Measurements from ENCODE around the gene LZTR1. TPM values are rescaled to one million over a fixed set of nuclear protein-coding genes. Genes with fewer than 3 reads are reported as not detected.

Gene LZTR1
- total and polyA plus RNA-seq, 10 of the 15 experiments (the other 5 are each of a cell fraction or from before 2014, with no cell fraction given): 0.82 to 50.3 (median 19.3) TPM

GRCh38 chr22:20940186-20940651 is 41.9 kb upstream of the LZTR1 start:
- DNase-seq (ENCODE audit: low read depth, low spot score) (no peak), FAIRE-seq (no peak), ATAC-seq (no peak)
- peaks cover 13 to 32% of the 10 kb centered on the region in 2 experiments for H3K36me3 ChIP-seq (ENCODE audit: control insufficient read depth in 2 of 2, insufficient read depth in 2 of 2, low read length in 1 of 2)
- H3K9ac ChIP-seq (ENCODE audit: control insufficient read depth, insufficient read depth, low read length): no peak overlapping the region
- ChIA-PET SMC1A (ENCODE audit: uncharacterized antibody, unreplicated experiment) (interaction anchor here (0.7 kb wide), 1 partner anchor 48 kb away, joined by 3 read pairs; no protein-coding TSS in a partner anchor), CTCF (no interaction called here), RAD21 (ENCODE audit: unreplicated experiment) (interaction anchor here (0.7 kb wide), 1 partner anchor 19 kb away, joined by 3 read pairs; no protein-coding TSS in a partner anchor), POLR2A (interaction anchor here (0.6 kb wide), 1 partner anchor 747 kb away, joined by 5 read pairs; no protein-coding TSS in a partner anchor)
- TF ChIP-seq TBL1XR1 (IDR thresholded peaks at IDR 0.05; ENCODE audit: low read depth, low read length) (no peak), PBX3 (IDR thresholded peaks at IDR 0.05; ENCODE audit: insufficient replicate concordance, low read depth, low read length) (no peak), ZBTB33 (IDR thresholded peaks at IDR 0.05) (no peak), ZSCAN29 (IDR thresholded peaks at IDR 0.05) (no peak), POLR2AphosphoS5 (IDR thresholded peaks at IDR 0.05; ENCODE audit: low read length) (no peak), JUND (IDR thresholded peaks at IDR 0.05; ENCODE audit: low read depth, low read length) (no peak), HDAC6 (IDR thresholded peaks at IDR 0.05; ENCODE audit: unreplicated experiment) (no peak), EGR1 (IDR thresholded peaks at IDR 0.05; ENCODE audit: borderline replicate concordance in 1 of 2, low read depth in 2 of 2, low read length in 2 of 2) (no peak), NFXL1 (IDR thresholded peaks at IDR 0.05; ENCODE audit: borderline replicate concordance) (no peak), MAX (IDR thresholded peaks at IDR 0.05; ENCODE audit: low read depth, low read length) (no peak), SMC3 (IDR thresholded peaks at IDR 0.05; ENCODE audit: borderline replicate concordance, low read length) (no peak)
- WGBS (ENCODE audit: insufficient coverage, insufficient replicate concordance, low lambda C conversion rate, missing lambda C conversion rate): 97% methylated on average over 3 of the region's 3 CpGs
- intact Hi-C loops (cut with micrococcal nuclease; ENCODE audit: unreplicated experiment): no loop called here
- H3K4me3 ChIP-seq: no peak overlapping the region
- in situ Hi-C loops (cut with MboI): no loop called here
- H4K20me1 ChIP-seq (ENCODE audit: control insufficient read depth, insufficient read depth): peaks cover 12% of the 10 kb centered on the region
- peaks cover 81% of the 10 kb centered on the region for H3K79me2 ChIP-seq (ENCODE audit: control insufficient read depth, insufficient read depth, low read length)
- BruUV-seq (replicated peaks): no TSS peak
- no peaks in the 10 kb centered on the region for H3K4me1 ChIP-seq (ENCODE audit: control insufficient read depth, insufficient read depth, low read length)
- no peaks in the 10 kb centered on the region for H3K27me3 ChIP-seq (replicated peaks in 1 of 2; ENCODE audit: control insufficient read depth in 2 of 2, insufficient read depth in 2 of 2, low read length in 1 of 2)
- no peak overlapping the region for H3K27ac ChIP-seq (ENCODE audit: control insufficient read depth, insufficient read depth)
- no peaks in the 10 kb centered on the region for H3K9me3 ChIP-seq (replicated peaks; ENCODE audit: control insufficient read depth, insufficient read depth, low read length)
- no peak overlapping the region for H2AFZ ChIP-seq (ENCODE audit: control insufficient read depth, low read depth, low read length)
- no peak overlapping the region for H3K4me2 ChIP-seq (ENCODE audit: control insufficient read depth, insufficient read depth)
